ENCODE results near the gene CRACR2A. TPM values are rescaled to one million over a fixed set of nuclear protein-coding genes. Genes with fewer than 3 reads are reported as not detected.

The CRACR2A gene
- polyA plus RNA-seq, 2 of the 4 experiments (the other 2 are of a cell fraction) = 1.1 to 3.8 TPM

- ChIA-PET POLR2A (no interaction called here), CTCF (interaction anchor here (0.8 kb wide), 1 partner anchor 12 kb away, joined by 3 read pairs; no protein-coding TSS in a partner anchor)
- FAIRE-seq (no peak), DNase-seq (ENCODE audit: low read depth in 1 of 2, low spot score in 1 of 2) (no peak), ATAC-seq (no peak)
- Histone ChIP-seq H3K4me3 (no peak overlapping the region), H3K4me1 (no peaks in the 10 kb centered on the region), H3K9me3 (no peaks in the 10 kb centered on the region), H3K4me2 (no peak overlapping the region), H3K27ac (no peak overlapping the region)
- WGBS (ENCODE audit: missing lambda C conversion rate) = 11% methylated on average over 1 of the region's 1 CpG
- TF ChIP-seq RFX5 (IDR thresholded peaks at IDR 0.05) = no peak
- no peak for TF ChIP-seq RARB (CRISPR knock-in tag; IDR thresholded peaks at IDR 0.05)
- TF ChIP-seq JUNB (IDR thresholded peaks at IDR 0.05) = no peak
- no peak for TF ChIP-seq NPAS2 (CRISPR knock-in tag; IDR thresholded peaks at IDR 0.05; ENCODE audit: borderline replicate concordance)
- no peak for TF ChIP-seq HOXB5 (CRISPR knock-in tag; IDR thresholded peaks at IDR 0.05)
- no peak for TF ChIP-seq BHLHE40 (IDR thresholded peaks at IDR 0.05; ENCODE audit: low read depth, low read length)
- TF ChIP-seq, protein P1, sequence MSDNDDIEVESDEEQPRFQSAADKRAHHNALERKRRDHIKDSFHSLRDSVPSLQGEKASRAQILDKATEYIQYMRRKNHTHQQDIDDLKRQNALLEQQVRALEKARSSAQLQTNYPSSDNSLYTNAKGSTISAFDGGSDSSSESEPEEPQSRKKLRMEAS (IDR thresholded peaks at IDR 0.05) = no peak
- TF ChIP-seq CHD2 (IDR thresholded peaks at IDR 0.05; ENCODE audit: low read length, partially characterized antibody) = no peak
These were observed 91.9 kb downstream of the CRACR2A start for GRCh38 chr12:3661028-3661427.

DNA sequence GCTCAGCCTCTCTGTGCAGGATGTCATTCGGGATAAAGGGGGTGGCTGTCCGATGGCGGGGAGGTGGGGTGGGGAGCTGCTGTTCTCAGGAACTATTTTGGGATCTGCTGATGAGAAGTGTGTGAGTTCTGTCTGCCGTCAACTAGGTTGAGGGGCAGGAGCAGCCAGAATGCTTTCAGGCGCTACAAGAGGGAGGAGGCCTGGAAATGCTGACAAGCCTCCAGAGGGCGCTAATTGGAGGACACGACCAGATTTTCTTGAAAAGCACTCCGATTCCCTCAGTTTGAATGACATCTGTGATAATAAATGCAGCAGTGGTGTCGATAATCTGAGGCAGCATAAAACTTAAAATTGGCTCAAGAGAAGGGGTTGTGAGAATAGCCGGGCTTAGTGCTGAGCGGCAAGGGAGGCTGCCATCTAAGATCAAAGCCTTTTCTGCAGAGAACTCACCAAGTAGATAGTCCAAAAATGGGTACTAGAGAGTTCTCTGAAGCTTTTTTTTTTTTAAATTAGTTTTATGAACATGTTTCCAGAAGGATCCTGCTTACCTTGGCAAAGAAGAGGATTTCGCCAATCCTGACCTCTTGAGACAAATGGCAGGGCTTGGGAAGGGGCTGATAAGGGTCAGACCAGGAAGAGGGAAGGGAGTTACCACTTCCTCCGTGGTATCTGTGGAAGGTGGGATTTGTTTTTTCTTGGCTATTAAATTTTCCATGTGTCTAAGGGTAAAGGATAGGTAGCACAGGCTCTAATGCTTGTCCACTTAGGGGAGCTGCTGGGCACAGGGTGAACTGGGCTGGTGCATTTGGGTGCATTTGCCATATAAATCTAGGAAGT lies 94.4 kb downstream of the CRACR2A start:
- ChIA-PET CTCF (interaction anchor here (0.6 to 1.5 kb wide), 3 partner anchors 23 to 530 kb away, joined by 3 to 4 read pairs (median 3); no protein-coding TSS in a partner anchor), POLR2A (no interaction called here)
- H3K4me3 ChIP-seq = no peak overlapping the region
- no peak for DNase-seq (ENCODE audit: low read depth in 1 of 2, low spot score in 1 of 2)
- H3K27ac ChIP-seq = no peak overlapping the region
- no peaks in the 10 kb centered on the region for H3K4me1 ChIP-seq
- H3K4me2 ChIP-seq = no peak overlapping the region
- no peak for FAIRE-seq
- ATAC-seq = no peak
- 56% methylated on average over 12 of the region's 13 CpGs for WGBS (ENCODE audit: missing lambda C conversion rate)
- no peak for TF ChIP-seq HOXB13 (CRISPR knock-in tag; IDR thresholded peaks at IDR 0.05; ENCODE audit: low read depth)
- no peak for TF ChIP-seq JUN (IDR thresholded peaks at IDR 0.05)
- no peak for TF ChIP-seq MAFK (IDR thresholded peaks at IDR 0.05; ENCODE audit: partially characterized antibody)
- TF ChIP-seq, protein P2, sequence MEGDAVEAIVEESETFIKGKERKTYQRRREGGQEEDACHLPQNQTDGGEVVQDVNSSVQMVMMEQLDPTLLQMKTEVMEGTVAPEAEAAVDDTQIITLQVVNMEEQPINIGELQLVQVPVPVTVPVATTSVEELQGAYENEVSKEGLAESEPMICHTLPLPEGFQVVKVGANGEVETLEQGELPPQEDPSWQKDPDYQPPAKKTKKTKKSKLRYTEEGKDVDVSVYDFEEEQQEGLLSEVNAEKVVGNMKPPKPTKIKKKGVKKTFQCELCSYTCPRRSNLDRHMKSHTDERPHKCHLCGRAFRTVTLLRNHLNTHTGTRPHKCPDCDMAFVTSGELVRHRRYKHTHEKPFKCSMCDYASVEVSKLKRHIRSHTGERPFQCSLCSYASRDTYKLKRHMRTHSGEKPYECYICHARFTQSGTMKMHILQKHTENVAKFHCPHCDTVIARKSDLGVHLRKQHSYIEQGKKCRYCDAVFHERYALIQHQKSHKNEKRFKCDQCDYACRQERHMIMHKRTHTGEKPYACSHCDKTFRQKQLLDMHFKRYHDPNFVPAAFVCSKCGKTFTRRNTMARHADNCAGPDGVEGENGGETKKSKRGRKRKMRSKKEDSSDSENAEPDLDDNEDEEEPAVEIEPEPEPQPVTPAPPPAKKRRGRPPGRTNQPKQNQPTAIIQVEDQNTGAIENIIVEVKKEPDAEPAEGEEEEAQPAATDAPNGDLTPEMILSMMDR (IDR thresholded peaks at IDR 0.05) = no peak
- TF ChIP-seq CHD4 (IDR thresholded peaks at IDR 0.05; ENCODE audit: borderline replicate concordance) = no peak
- TF ChIP-seq, protein P3, sequence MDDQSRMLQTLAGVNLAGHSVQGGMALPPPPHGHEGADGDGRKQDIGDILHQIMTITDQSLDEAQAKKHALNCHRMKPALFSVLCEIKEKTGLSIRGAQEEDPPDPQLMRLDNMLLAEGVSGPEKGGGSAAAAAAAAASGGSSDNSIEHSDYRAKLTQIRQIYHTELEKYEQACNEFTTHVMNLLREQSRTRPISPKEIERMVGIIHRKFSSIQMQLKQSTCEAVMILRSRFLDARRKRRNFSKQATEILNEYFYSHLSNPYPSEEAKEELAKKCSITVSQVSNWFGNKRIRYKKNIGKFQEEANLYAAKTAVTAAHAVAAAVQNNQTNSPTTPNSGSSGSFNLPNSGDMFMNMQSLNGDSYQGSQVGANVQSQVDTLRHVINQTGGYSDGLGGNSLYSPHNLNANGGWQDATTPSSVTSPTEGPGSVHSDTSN (IDR thresholded peaks at IDR 0.05) = no peak
- TF ChIP-seq RARB (CRISPR knock-in tag; IDR thresholded peaks at IDR 0.05) = no peak
- TF ChIP-seq HOXB5 (CRISPR knock-in tag; IDR thresholded peaks at IDR 0.05) = no peak
- no peak for TF ChIP-seq TP53 (CRISPR knock-in tag; IDR thresholded peaks at IDR 0.05)
- H3K9me3 ChIP-seq = no peaks in the 10 kb centered on the region

DNA sequence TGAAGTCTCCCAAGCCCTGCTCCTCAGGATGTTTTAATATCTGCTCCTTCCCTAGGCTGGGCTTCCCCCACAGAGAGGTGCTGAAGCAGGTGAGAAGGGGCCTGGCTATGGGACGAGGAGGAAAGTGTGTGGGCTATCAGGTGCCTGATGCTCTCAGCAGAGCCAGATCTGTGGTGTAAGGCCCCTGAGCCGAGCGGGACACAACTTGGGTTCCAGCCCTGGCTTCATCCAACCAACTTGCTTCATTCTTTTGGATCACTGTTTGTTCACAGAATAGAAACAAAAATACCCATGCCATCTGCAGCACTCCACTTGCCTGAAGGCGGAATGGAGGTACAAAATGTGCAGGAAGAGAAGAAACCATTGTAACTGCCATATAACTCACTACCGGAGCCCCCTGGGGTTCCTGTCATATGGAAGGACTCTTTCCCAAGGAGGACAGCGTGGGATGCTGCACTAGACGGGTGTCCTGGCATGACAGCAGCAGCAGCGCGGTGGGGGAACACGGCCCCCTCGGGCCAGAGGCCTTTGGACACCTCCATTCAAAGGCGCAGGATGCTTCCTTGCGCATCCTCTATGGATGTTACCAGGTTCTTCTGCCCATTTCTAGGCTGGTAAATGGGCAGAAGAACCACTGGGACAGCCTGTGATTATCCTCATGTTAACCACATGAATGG lies 95.8 kb downstream of the CRACR2A start:
- no peak for TF ChIP-seq POLR2A (IDR thresholded peaks at IDR 0.05; ENCODE audit: low read length)
- no peak for TF ChIP-seq HOXA7 (CRISPR knock-in tag; IDR thresholded peaks at IDR 0.05)
- TF ChIP-seq, protein P4, sequence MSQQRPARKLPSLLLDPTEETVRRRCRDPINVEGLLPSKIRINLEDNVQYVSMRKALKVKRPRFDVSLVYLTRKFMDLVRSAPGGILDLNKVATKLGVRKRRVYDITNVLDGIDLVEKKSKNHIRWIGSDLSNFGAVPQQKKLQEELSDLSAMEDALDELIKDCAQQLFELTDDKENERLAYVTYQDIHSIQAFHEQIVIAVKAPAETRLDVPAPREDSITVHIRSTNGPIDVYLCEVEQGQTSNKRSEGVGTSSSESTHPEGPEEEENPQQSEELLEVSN (IDR thresholded peaks at IDR 0.05; ENCODE audit: borderline replicate concordance, low read depth) = no peak
- TF ChIP-seq NPAS2 (CRISPR knock-in tag; IDR thresholded peaks at IDR 0.05; ENCODE audit: borderline replicate concordance) = no peak
- no peak for TF ChIP-seq USF2 (IDR thresholded peaks at IDR 0.05)
- TF ChIP-seq RNF2 (IDR thresholded peaks at IDR 0.05; ENCODE audit: borderline replicate concordance, low read depth) = no peak
- no peak for TF ChIP-seq KDM5A (IDR thresholded peaks at IDR 0.05)
- no peak for TF ChIP-seq EP300 (IDR thresholded peaks at IDR 0.05)
- TF ChIP-seq CHD2 (IDR thresholded peaks at IDR 0.05; ENCODE audit: low read length, partially characterized antibody) = no peak
- no peaks in the 10 kb centered on the region for H3K4me1 ChIP-seq
- H3K4me2 ChIP-seq = no peak overlapping the region
- ChIA-PET POLR2A (no interaction called here), CTCF (interaction anchor here (1.2 kb wide), 1 partner anchor 24 kb away, joined by 3 read pairs; no protein-coding TSS in a partner anchor)
- 66% methylated on average over 13 of the region's 13 CpGs for WGBS (ENCODE audit: missing lambda C conversion rate)
- FAIRE-seq = no peak
- no peaks in the 10 kb centered on the region for H3K9me3 ChIP-seq
- DNase-seq (ENCODE audit: low read depth in 1 of 2, low spot score in 1 of 2) = no peak
- no peak for ATAC-seq
- no peak overlapping the region for H3K4me3 ChIP-seq
- H3K27ac ChIP-seq = no peak overlapping the region

Data from A549 (cell line).